GM12873 (cell line): Measurements from ENCODE around the gene CCDC87.

Experiments used
- CTCF ChIP-seq: IDR thresholded peaks from 2 replicates; pipeline ENCODE4 v1.5.1; 2012; ENCODE audit warnings: low read depth, mild to moderate bottlenecking, moderate library complexity, low read length, control low read depth; ENCODE audit not compliant: insufficient read depth; ENCODE audit errors: missing control alignments

The CCDC87 gene

DNA sequence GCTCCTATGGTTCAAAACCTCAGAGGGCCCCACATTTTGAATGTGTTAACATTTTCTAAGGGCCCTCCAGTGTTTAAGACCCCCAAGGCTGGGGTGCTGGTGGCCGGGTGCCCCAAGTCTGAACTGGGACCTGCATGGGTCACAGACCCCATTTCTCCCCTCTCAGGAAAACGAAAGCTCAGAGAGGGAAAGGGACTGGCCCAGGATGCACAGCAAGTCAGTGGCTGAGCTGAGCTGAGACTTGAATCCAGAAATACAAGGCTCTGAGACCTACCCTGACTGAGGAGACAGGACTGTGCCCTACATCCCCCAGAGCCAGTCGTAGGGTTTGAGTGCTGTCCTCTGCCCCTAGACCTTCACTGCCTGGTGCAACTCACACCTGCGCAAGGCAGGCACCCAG, 42.0 kb downstream of the CCDC87 start:
- TF ChIP-seq CTCF, result no peak

DNA sequence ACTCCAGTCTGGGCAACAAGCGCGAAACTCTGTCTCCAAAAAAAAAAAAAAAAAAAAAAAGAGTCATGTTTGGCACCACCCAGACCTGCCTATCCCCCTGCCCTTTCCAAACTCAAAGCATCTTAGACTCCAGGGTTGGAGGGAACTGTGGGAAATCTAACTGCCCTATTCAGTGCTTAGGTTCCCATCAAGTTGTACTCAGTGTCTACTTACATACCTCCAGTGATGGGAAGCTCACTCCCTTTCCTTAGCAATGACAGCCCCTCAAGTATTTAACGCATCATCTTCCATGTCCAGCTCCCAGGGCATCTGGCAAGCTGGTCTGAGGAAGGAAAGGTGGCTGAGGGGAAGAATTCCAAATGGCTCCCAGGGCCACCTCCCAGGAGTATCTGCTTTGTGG, 43.2 kb downstream of the CCDC87 start:
- TF ChIP-seq CTCF, result no peak

DNA sequence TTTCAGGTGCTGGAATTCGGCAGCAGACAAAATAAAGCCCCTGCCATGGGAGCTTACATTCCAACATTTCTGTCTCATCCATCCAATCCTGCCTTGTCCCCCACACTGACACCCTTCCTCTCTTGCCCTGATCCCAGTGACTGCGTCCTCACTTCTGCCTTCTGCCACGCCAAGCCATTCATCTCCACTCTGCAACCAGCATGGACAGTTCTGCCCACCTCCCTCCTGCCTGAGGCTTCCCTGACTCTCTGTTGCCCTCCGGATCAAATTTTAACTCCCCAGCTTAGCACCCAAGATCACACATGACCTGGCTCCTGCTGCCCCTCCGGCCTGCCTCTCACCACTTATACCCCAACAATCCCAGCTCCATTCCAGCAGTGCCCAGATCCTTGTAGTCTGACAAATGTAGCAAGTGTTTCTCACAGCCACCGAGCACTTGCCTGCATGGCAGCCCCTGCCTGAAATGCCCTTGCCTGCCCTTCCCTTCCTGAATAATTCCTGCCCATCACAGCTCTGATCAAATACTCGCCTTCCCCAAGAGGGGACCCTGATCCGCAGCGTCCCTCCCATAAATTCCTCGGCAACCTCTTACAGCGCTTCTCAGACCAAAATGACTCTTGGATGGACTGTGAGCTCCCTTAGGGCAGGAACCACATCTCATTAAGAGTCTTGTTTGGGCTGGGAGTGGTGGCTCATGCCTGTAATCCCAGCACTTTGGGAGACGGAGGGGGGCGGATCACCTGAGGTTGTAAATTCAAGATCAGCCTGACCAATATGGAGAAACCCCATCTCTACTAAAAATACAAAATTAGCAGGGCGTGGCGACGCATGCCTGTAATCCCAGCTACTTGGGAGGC, 43.9 kb downstream of the CCDC87 start:
- no peak for TF ChIP-seq CTCF

DNA sequence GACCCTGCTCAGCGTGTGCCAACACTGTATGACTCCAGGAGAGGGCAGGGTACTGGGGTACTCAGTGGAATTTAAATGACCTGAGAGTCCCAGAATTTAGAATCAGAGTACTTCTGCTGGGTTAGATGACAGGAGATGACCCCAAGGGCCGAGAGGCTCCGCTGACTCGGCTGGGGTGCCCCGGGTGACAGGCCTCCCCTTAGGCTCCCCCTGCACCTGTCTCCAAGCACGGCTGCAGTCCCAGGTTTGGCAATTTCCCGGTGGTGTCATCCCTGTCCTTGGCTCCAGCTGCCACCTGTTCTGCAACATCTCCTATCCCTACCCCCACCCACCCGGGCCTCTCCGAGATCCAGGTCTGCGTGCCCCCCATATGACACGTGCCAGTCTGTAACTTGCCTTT, 44.8 kb downstream of the CCDC87 start:
- no peak for TF ChIP-seq CTCF

DNA sequence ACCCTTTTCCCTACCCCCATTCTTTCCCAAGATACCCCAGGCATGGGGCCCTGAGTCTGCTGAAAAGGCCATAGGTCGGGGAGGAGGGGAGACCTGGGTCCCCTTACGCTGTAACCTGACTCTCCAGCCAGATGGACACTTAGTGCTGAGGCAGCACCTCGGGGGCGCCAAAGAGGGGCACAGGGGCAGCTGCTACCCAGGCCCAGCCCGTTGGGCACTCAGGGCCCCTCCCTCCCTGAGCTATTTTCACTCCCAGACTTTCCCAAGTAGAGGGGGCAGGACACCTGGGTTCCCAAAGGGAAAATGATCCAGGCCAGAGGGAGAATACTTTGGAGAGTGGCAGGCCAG, 45.2 kb downstream of the CCDC87 start:
- TF ChIP-seq CTCF, result no peak

- no peak for TF ChIP-seq CTCF
Measured at GRCh38 chr11:66546966-66547661, 45.7 kb downstream of the CCDC87 start.

- TF ChIP-seq CTCF, result no peak
Measured at GRCh38 chr11:66546368-66546965, 46.4 kb downstream of the CCDC87 start, which contains the start of gene ACTN3. TSS of gene ACTN3 (plus strand) at chr11:66546903. CDS start at chr11:66546938, 35 bp downstream.
